GM12878 (cell line): ENCODE results near the gene CTAGE9.

ENCODE experiments used
- CTCF ChIP-seq, 3 experiments: IDR thresholded peaks in 2 of 3; conservative IDR thresholded peaks in 1 of 3; 2 replicates each; pipeline ENCODE4 v1.5.1; 2011; ENCODE audit warnings: low read depth in 3 of 3, low read length in 3 of 3, mild to moderate bottlenecking in 3 of 3, control low read depth in 2 of 3, moderate library complexity in 2 of 3, inconsistent platforms in 1 of 3, mixed read lengths in 1 of 3; ENCODE audit not compliant: control insufficient read depth in 2 of 3, insufficient read depth in 1 of 3; ENCODE audit errors: extremely low read depth in 1 of 3
- EZH2 ChIP-seq: IDR thresholded peaks from 2 replicates; pipeline ENCODE4 v1.6.1; 2012; ENCODE audit warnings: low read depth, mild to moderate bottlenecking, control low read depth, inconsistent platforms, low read length, borderline replicate concordance; ENCODE audit not compliant: control insufficient read depth
- HDGF ChIP-seq: fragments of 450-650 bp; IDR thresholded peaks from 2 replicates; pipeline ENCODE4 v1.6.1; 2016; ENCODE audit warnings: antibody characterized with exemption
- MAX ChIP-seq: IDR thresholded peaks from 2 replicates; pipeline ENCODE4 v1.6.1; 2012; ENCODE audit warnings: low read depth, low read length, improper control_type of control experiment
- NR2C2 ChIP-seq: IDR thresholded peaks from 2 replicates; pipeline ENCODE4 v1.6.1; 2011; ENCODE audit warnings: borderline replicate concordance, low read depth; ENCODE audit not compliant: control insufficient read depth, insufficient read length
- POLR2AphosphoS5 ChIP-seq: IDR thresholded peaks from 2 replicates; pipeline ENCODE4 v1.6.1; 2011; ENCODE audit warnings: mild to moderate bottlenecking, low read length, inconsistent platforms
- USF1 ChIP-seq: IDR thresholded peaks from 2 replicates; pipeline ENCODE4 v1.6.1; 2011; ENCODE audit warnings: borderline replicate concordance, low read depth, mild to moderate bottlenecking, moderate library complexity, mixed read lengths, low read length; ENCODE audit not compliant: insufficient read depth; ENCODE audit errors: extremely low read length
- YY1 ChIP-seq: IDR thresholded peaks from 2 replicates; pipeline ENCODE4 v1.6.1; 2011; ENCODE audit warnings: low read depth, mild to moderate bottlenecking, low read length

DNA sequence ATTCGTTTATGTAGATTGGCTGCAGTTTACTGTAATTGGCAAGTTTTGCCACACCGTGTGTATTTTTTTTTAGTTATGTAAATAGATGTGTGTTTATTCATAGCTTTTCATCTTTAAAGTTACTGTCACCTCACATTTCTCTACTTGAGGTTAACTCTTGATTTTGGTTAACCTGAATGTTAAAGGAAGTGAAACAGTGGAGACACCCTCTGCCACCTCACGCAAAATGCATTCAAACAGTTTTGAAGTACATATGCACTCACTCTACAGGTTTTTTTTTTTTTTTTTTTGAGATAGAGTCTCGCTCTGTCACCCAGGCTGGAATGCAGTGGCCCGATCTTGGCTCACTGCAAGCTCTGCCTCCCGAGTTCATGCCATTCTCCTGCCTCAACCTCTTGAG is 27.3 kb downstream of the CTAGE9 start:
- TF ChIP-seq USF1 (no peak), MAX (no peak), CTCF (IDR thresholded peaks at IDR 0.05 in 2 of 3, conservative IDR thresholded peaks at IDR 0.05 in 1 of 3; ENCODE audit: control insufficient read depth in 2 of 3, extremely low read depth in 1 of 3, insufficient read depth in 1 of 3, low read depth in 3 of 3, low read length in 3 of 3) (no peak), YY1 (no peak), HDGF (no peak), EZH2 (no peak), NR2C2 (no peak), POLR2AphosphoS5 (no peak)
